ENCODE results near the gene WEE1.

GRCh38 chr11:9573775-9574621 is 528 bp downstream of the WEE1 start:
- no peak for TF ChIP-seq POLR2A (IDR thresholded peaks at IDR 0.05)
- no peak for TF ChIP-seq CTCF (IDR thresholded peaks at IDR 0.05)

Measured in heart left ventricle (tissue), 13 donors.